Mucosa of rectum (tissue), 2 donors: ENCODE measurements around the gene GLB1L.

Experiments used
- H3K27ac ChIP-seq, 2 donors: one replicate each; pipeline ENCODE4 v1.7.0; 2013; ENCODE audit warnings: inconsistent platforms in 2 of 2, low read depth in 2 of 2, low read length in 2 of 2
- H3K27me3 ChIP-seq, 2 donors: one replicate each; pipeline ENCODE4 v1.7.0; 2013; ENCODE audit warnings: low read length in 2 of 2; ENCODE audit not compliant: control insufficient read depth in 2 of 2, insufficient read depth in 2 of 2
- H3K36me3 ChIP-seq, 2 donors: one replicate each; pipeline ENCODE4 v1.7.0; 2013; ENCODE audit warnings: low read length in 2 of 2; ENCODE audit not compliant: control insufficient read depth in 2 of 2, insufficient read depth in 2 of 2
- H3K4me1 ChIP-seq, 2 donors: one replicate each; pipeline ENCODE4 v1.7.0; 2013; ENCODE audit warnings: low read length in 2 of 2, mild to moderate bottlenecking in 1 of 2; ENCODE audit not compliant: control insufficient read depth in 2 of 2, insufficient read depth in 2 of 2
- H3K4me3 ChIP-seq, 2 donors: one replicate each; pipeline ENCODE4 v1.7.0; 2013; ENCODE audit warnings: low read length in 2 of 2
- H3K9ac ChIP-seq, 2 donors: one replicate each; pipeline ENCODE4 v1.7.0; 2013; ENCODE audit warnings: low read length in 2 of 2, low read depth in 1 of 2, mild to moderate bottlenecking in 1 of 2
- H3K9me3 ChIP-seq, 2 donors: one replicate each; pipeline ENCODE4 v1.7.0; 2013; ENCODE audit warnings: low read length in 2 of 2; ENCODE audit not compliant: control insufficient read depth in 2 of 2
- donor health status: healthy.
- donor health status: Normal muscosa, but diverticular disease.

Gene GLB1L

DNA sequence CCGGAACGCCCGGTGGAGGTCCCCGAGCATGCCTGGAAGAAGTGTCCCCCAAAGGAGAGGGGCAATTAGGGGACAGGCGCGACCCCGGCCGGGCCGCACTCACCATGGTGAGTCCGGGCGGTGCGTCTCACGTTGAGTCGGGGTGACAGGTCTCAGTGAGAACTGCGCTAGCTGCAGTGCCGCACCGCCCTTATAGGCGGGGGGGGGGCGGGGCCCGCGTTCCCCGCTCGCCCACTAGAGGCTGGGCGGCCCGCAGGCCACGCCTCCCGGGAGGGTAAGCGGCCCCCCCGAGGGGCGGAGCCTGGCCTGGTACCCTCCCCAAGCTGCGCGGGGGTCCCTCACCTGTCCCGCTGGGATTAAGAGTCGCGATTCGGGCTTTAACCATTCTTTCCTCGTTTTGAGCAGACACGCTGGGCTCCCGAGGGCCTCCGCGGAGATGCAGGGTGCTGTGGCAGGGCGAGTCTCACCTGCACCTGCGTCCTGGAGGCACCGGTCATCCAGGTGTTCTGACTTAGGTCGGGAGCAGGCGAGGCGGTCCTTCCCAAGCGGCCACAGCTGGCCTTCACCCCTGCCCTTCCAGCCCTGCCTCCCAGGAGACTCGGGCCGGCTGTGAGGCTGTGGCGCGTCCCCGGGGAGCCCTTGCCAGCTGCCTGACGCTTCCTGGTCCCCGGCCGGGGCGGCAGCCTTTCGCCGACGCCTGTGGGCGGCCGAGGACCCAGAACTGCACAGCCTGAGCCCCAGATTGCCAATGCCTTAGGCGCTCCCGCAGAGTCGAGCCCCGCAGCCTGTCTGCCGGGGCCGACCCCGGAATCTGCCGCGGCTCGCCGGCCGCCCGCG is 8.7 kb upstream of the GLB1L start, which contains the start of gene TUBA4A:
Gene TUBA4A, minus strand, starts transcription at position 166 of the 837 bp plus-strand sequence. Its CDS starts 60 bp downstream, at position 106.
- peaks cover 10 to 14% of the 10 kb centered on the region in 2 donors for H3K36me3 ChIP-seq
- peaks cover 0 to 2% of the 10 kb centered on the region in 2 donors for H3K27me3 ChIP-seq
- peak within 1 kb of the TSS; percentile 86 to 88 for H3K9ac ChIP-seq
- H3K27ac ChIP-seq = peak within 1 kb of the TSS; percentile 67 to 89
- H3K4me1 ChIP-seq = peaks cover 41 to 45% of the 10 kb centered on the region in 2 donors
- H3K4me3 ChIP-seq = peak within 1 kb of the TSS; percentile 68 to 89
- H3K9me3 ChIP-seq = no peaks in the 10 kb centered on the region

DNA sequence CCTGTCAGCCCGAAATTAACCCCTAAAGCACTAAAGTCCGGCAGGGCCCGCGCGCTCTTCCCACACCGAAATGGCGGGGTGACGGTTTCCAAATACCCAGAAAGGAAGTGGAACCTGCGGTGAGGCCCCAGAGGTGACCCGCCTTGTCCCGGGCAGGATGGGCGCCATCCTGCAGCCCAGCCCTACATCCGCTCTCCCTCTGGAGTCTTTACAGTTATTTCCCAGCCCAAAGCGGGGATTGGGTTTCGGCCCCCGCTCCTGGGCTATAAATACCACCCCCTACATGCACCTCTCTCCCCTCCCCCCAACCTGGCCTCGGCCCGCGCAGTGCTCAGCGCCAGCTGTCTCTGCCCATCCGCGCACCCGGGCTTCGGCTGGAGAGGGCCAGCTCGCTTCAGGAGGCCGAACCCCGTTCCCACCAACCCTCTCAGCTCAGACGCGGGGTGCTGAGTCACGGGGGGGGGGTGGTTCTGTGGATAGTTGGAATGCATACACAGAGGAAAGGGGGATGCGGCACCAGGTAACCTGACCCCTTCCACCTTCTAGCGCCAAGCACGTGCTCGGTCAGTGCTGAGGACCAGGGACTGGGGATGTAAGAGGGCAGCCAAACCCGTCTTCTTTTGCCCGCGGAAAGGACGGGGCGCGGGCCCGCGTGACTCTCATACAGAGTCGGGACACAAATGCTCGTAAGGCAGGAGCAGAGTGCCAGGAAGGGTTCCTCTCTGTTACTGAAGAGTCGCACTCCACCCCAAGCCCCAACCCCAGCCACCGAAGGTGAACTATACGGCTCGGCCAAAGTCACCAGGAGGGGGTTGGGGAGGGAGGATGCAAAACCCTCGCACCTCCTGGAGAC is 7.9 kb upstream of the GLB1L start, which contains the start of gene TUBA4B:
Gene TUBA4B, plus strand, starts transcription at position 344 of the 853 bp plus-strand sequence. Its CDS starts 165 bp downstream, at position 509.
- peaks cover 11 to 18% of the 10 kb centered on the region in 2 donors for H3K36me3 ChIP-seq
- H3K9me3 ChIP-seq = no peaks in the 10 kb centered on the region
- peak within 1 kb of the TSS; percentile 67 to 89 for H3K27ac ChIP-seq
- H3K4me1 ChIP-seq = peaks cover 49 to 53% of the 10 kb centered on the region in 2 donors
- H3K9ac ChIP-seq = peak within 1 kb of the TSS; percentile 86 to 88
- H3K4me3 ChIP-seq = peak within 1 kb of the TSS; percentile 68 to 89
- H3K27me3 ChIP-seq = no peaks in the 10 kb centered on the region

DNA sequence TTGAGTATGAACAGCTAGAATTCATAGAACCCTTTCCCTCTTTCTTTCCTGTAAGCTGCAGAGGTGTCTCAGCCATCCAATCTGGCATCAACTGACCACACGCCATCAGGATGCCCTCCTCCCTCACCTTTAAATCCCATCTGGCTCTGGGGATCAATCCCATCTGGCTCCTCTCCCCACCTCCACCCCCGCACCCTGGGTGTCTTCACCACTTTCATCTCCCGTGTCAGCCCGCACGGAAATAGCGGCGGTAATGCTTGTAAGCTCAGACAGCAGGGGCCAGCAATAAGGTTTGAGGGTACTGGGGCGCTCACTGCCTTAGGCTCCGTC is 7.3 kb upstream of the GLB1L start:
- Histone ChIP-seq H3K27ac (peak overlapping the region; percentile 65 to 89), H3K4me1 (peaks cover 54 to 59% of the 10 kb centered on the region in 2 donors), H3K9ac (peak overlapping the region; percentile 86 to 88)

GRCh38 chr2:219252084-219252483 is 6.8 kb upstream of the GLB1L start:
- H3K4me3 ChIP-seq = peak overlapping the region; percentile 68 to 89
- peaks cover 17 to 26% of the 10 kb centered on the region in 2 donors for H3K36me3 ChIP-seq
- H3K9ac ChIP-seq = peak overlapping the region in 1 of 2 donors; percentile 86
- H3K27ac ChIP-seq = peak overlapping the region in 1 of 2 donors; percentile 89
- H3K9me3 ChIP-seq = no peaks in the 10 kb centered on the region
- H3K27me3 ChIP-seq = no peaks in the 10 kb centered on the region
- peaks cover 58 to 63% of the 10 kb centered on the region in 2 donors for H3K4me1 ChIP-seq

More for the DNA sequence above, 7.3 kb upstream of the GLB1L start:
- Histone ChIP-seq H3K36me3 (peaks cover 17 to 22% of the 10 kb centered on the region in 2 donors), H3K4me3 (peak overlapping the region; percentile 68 to 89), H3K27me3 (no peaks in the 10 kb centered on the region), H3K9me3 (no peaks in the 10 kb centered on the region)

GRCh38 chr2:219251656-219252055 is 6.4 kb upstream of the GLB1L start:
- Histone ChIP-seq H3K27me3 (no peaks in the 10 kb centered on the region), H3K27ac (peak overlapping the region in 1 of 2 donors; percentile 89), H3K36me3 (peaks cover 17 to 30% of the 10 kb centered on the region in 2 donors), H3K4me1 (peaks cover 62 to 66% of the 10 kb centered on the region in 2 donors), H3K4me3 (peak overlapping the region in 1 of 2 donors; percentile 89), H3K9ac (peak overlapping the region in 1 of 2 donors; percentile 9), H3K9me3 (no peaks in the 10 kb centered on the region)

DNA sequence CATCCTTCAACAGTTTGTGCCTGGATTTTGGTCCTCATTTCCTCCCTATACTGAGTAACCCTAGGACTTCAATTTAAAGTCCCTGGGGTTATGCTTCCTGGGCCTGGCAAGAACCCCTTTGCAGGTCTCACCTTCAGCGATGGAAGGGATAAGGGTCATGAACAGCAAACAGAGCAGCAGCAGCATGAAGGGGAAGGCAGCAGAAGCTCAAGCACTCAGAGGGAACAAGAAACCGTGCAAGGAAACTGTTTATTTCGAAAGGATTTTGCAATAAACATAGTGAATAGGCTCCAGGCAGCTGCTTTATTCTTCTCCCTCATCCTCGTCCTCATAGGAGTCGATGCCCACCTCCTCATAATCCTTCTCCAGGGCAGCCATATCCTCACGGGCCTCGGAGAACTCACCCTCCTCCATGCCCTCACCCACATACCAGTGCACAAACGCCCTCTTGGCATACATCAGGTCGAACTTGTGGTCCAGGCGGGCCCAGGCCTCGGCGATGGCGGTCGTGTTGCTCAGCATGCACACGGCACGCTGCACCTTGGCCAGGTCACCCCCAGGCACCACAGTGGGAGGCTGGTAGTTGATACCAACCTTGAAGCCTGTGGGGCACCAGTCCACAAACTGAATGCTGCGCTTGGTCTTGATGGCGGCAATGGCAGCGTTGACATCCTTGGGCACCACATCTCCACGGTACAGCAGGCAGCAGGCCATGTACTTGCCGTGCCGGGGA is 5.0 kb upstream of the GLB1L start:
- Histone ChIP-seq H3K27me3 (no peaks in the 10 kb centered on the region), H3K4me3 (peak overlapping the region; percentile 19 to 64), H3K9ac (peak overlapping the region; percentile 77 to 78), H3K36me3 (peaks cover 17 to 32% of the 10 kb centered on the region in 2 donors), H3K27ac (peak overlapping the region; percentile 98), H3K4me1 (peaks cover 75 to 77% of the 10 kb centered on the region in 2 donors), H3K9me3 (no peaks in the 10 kb centered on the region)

GRCh38 chr2:219249203-219249980 is 4.1 kb upstream of the GLB1L start:
- H3K9me3 ChIP-seq = no peaks in the 10 kb centered on the region
- peak overlapping the region; percentile 78 to 79 for H3K9ac ChIP-seq
- H3K4me3 ChIP-seq = peak overlapping the region; percentile 52 to 64
- peaks cover 76 to 81% of the 10 kb centered on the region in 2 donors for H3K4me1 ChIP-seq
- no peaks in the 10 kb centered on the region for H3K27me3 ChIP-seq
- H3K27ac ChIP-seq = peak overlapping the region; percentile 98
- peaks cover 17 to 32% of the 10 kb centered on the region in 2 donors for H3K36me3 ChIP-seq

GRCh38 chr2:219248845-219249202 is 3.6 kb upstream of the GLB1L start:
- peaks cover 74 to 81% of the 10 kb centered on the region in 2 donors for H3K4me1 ChIP-seq
- peak overlapping the region; percentile 98 for H3K27ac ChIP-seq
- peak overlapping the region; percentile 78 to 79 for H3K9ac ChIP-seq
- no peaks in the 10 kb centered on the region for H3K27me3 ChIP-seq
- peaks cover 17 to 32% of the 10 kb centered on the region in 2 donors for H3K36me3 ChIP-seq
- peak overlapping the region; percentile 52 to 64 for H3K4me3 ChIP-seq
- no peaks in the 10 kb centered on the region for H3K9me3 ChIP-seq
